ENCODE measurements around the gene RPS27. TPM values are rescaled to one million over a fixed set of nuclear protein-coding genes. Genes with fewer than 3 reads are reported as not detected.
A peak's percentile ranks its signal among the peaks of the same experiment; 100 is the strongest.

RPS27 gene
- total RNA-seq, 1 experiment from 2014 or later = 2,544 TPM

DNA sequence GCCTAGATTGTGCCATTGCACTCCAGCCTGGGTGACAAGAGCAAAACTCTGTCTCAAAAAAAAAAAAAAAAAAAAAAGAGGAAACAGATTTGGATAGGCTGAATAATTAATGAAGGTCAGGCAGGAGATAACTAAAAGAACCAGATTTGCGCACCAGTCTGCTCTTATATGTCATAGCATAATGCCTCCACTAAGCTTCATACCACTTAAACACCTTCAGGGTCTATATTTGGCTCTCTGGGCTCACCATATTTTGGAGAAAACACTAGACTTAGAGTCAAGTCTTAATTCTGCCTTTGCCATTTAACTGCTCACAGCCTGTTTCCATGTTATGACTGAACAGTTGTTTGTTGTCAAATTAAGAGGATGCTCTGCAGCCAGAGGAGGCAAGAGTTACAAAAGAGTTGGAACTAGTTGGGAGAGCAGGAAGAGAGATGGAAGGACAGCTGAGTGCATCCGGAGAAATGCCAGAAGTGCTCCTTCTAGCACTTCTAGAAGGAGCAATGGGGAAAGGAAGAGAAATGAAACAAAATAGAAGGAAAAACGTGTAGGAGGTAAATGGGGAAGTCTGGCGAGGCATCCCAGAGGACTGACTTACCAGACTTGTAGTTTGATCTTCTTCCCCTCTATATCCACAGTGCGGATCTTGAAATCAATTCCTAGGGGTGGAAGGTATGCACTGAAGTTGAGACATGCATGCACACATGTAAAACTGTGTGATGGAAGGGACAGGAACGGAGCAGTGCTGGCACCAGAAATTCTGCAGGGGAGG, 6.3 kb upstream of the RPS27 start:
- Histone ChIP-seq H3K79me2 (ENCODE audit: low read length) (peaks cover 15% of the 10 kb centered on the region), H3K27ac (ENCODE audit: low read length) (no peak overlapping the region), H3K4me2 (ENCODE audit: low read length) (peak overlapping the region; percentile 93), H3K27me3 (ENCODE audit: low read length) (no peaks in the 10 kb centered on the region), H3K9ac (ENCODE audit: low read length) (no peak overlapping the region), H3K9me3 (ENCODE audit: low read length) (no peaks in the 10 kb centered on the region), H3K9me2 (replicated peaks; ENCODE audit: low read length) (no peaks in the 10 kb centered on the region), H3F3A (ENCODE audit: low read length, unreplicated experiment) (peaks cover 4% of the 10 kb centered on the region), H3K4me1 (ENCODE audit: insufficient read depth, low read length) (peaks cover 19% of the 10 kb centered on the region), H3K4me3 (ENCODE audit: low read length) (0 out of 2 replicates have a peak overlapping the region, but pooled peaks have one; percentile 74), H3K36me3 (ENCODE audit: low read depth, low read length) (no peaks in the 10 kb centered on the region), H2AFZ (ENCODE audit: low read length) (no peak overlapping the region), H4K20me1 (ENCODE audit: low read length) (no peaks in the 10 kb centered on the region)
- intact Hi-C loops (cut with micrococcal nuclease) = no loop called here
- no peak for DNase-seq
- POLR2A ChIA-PET (ENCODE audit: unreplicated experiment) = no interaction called here
- BruUV-seq (replicated peaks) = no TSS peak
- TF ChIP-seq EZH2 (IDR thresholded peaks at IDR 0.05; ENCODE audit: low read length, unreplicated experiment) = no peak
- TF ChIP-seq EZH2phosphoT487 (IDR thresholded peaks at IDR 0.05; ENCODE audit: borderline replicate concordance, low read length) = no peak
- no peak for TF ChIP-seq CTCF (conservative IDR thresholded peaks at IDR 0.05; ENCODE audit: low read depth, low read length)
- CTCF ChIA-PET = no interaction called here
- ATAC-seq = no peak

GRCh38 chr1:153985341-153985912, 5.1 kb upstream of the RPS27 start:
- BruUV-seq (replicated peaks) = no TSS peak
- no peaks in the 10 kb centered on the region for H3K9me2 ChIP-seq (replicated peaks; ENCODE audit: low read length)
- H3K9ac ChIP-seq (ENCODE audit: low read length) = peak overlapping the region; percentile 78
- no peaks in the 10 kb centered on the region for H3K36me3 ChIP-seq (ENCODE audit: low read depth, low read length)
- CTCF ChIA-PET = interaction anchor here (1.8 kb wide), 1 partner anchor 22 kb away, joined by 4 read pairs; the partner anchor contains the start of gene SLC39A1
- intact Hi-C loops (cut with micrococcal nuclease) = no loop called here
- DNase-seq (no peak), ATAC-seq (no peak)
- H3K4me3 ChIP-seq (ENCODE audit: low read length) = peak overlapping the region; percentile 74
- no peaks in the 10 kb centered on the region for H4K20me1 ChIP-seq (ENCODE audit: low read length)
- TF ChIP-seq CTCF (conservative IDR thresholded peaks at IDR 0.05; ENCODE audit: low read depth, low read length) (no peak), EZH2phosphoT487 (IDR thresholded peaks at IDR 0.05; ENCODE audit: borderline replicate concordance, low read length) (no peak), EZH2 (IDR thresholded peaks at IDR 0.05; ENCODE audit: low read length, unreplicated experiment) (no peak)
- H3F3A ChIP-seq (ENCODE audit: low read length, unreplicated experiment) = peaks cover 4% of the 10 kb centered on the region
- peak overlapping the region; percentile 71 for H2AFZ ChIP-seq (ENCODE audit: low read length)
- peaks cover 19% of the 10 kb centered on the region for H3K4me1 ChIP-seq (ENCODE audit: insufficient read depth, low read length)
- POLR2A ChIA-PET (ENCODE audit: unreplicated experiment) = no interaction called here
- no peak overlapping the region for H3K27ac ChIP-seq (ENCODE audit: low read length)
- peak overlapping the region; percentile 93 for H3K4me2 ChIP-seq (ENCODE audit: low read length)
- H3K79me2 ChIP-seq (ENCODE audit: low read length) = peaks cover 15% of the 10 kb centered on the region
- H3K27me3 ChIP-seq (ENCODE audit: low read length) = no peaks in the 10 kb centered on the region
- H3K9me3 ChIP-seq (ENCODE audit: low read length) = no peaks in the 10 kb centered on the region
